HL-60 (cell line): ENCODE measurements around the gene MACROD2.

Experiments
- CTCF ChIP-seq: IDR thresholded peaks from one replicate; pipeline ENCODE4 v1.5.1; 2011; ENCODE audit warnings: low read length, control low read depth, inconsistent platforms; ENCODE audit not compliant: insufficient read depth
- POLR2AphosphoS5 ChIP-seq: IDR thresholded peaks from 2 replicates; pipeline ENCODE4 v1.6.1; 2012; ENCODE audit warnings: low read depth
- REST ChIP-seq: IDR thresholded peaks from 2 replicates; pipeline ENCODE4 v1.6.1; 2012; ENCODE audit warnings: low read depth; ENCODE audit not compliant: insufficient replicate concordance
- SPI1 ChIP-seq: IDR thresholded peaks from 2 replicates; pipeline ENCODE4 v1.6.1; 2012; ENCODE audit warnings: low read depth, mild to moderate bottlenecking, borderline replicate concordance

GRCh38 chr20:14712302-14712739 lies 717.0 kb downstream of the MACROD2 start:
- no peak for TF ChIP-seq POLR2AphosphoS5
- TF ChIP-seq CTCF: no peak
- no peak for TF ChIP-seq REST
- TF ChIP-seq SPI1: no peak
